Activated naive CD8-positive, alpha-beta T cell treated with anti-CD3 and anti-CD28 coated beads, Interleukin-2, amount 10 ng/mL, durations not matched to agents 7 days and 5 days (primary cell): ENCODE results near the gene KIF25. TPM values are rescaled to one million over a fixed set of nuclear protein-coding genes. Genes with fewer than 3 reads are reported as not detected.

Experiments
- ATAC-seq: fragments of 150-1000 bp; cut with Tn5 transposase; one replicate; pipeline ENCODE4 v1.10.0; 2021; ENCODE audit warnings: low read depth, moderate library complexity
- POLR2A ChIA-PET: fragments of 350-600 bp; sonication (Branson Sonifier 250); formaldehyde crosslinking; loops from one replicate; lab custom pipeline; 2021; ENCODE audit warnings: antibody characterized with exemption; lab: Charles Lee
- DNase-seq: peaks from one replicate; pipeline ENCODE4 v3.0.0; 2021
- H3K27ac Mint-ChIP-seq: one replicate; pipeline ENCODE4 v1.8.0; 2022; ENCODE audit warnings: mild to moderate bottlenecking, mixed read lengths
- H3K27me3 Mint-ChIP-seq: one replicate; pipeline ENCODE4 v1.8.0; 2022; ENCODE audit warnings: mild to moderate bottlenecking, moderate library complexity, mixed read lengths
- H3K36me3 Mint-ChIP-seq: one replicate; pipeline ENCODE4 v1.8.0; 2021; ENCODE audit warnings: mild to moderate bottlenecking, mixed read lengths
- H3K4me1 Mint-ChIP-seq: one replicate; pipeline ENCODE4 v1.8.0; 2021; ENCODE audit warnings: mixed read lengths
- H3K4me3 Mint-ChIP-seq: one replicate; pipeline ENCODE4 v1.8.0; 2022; ENCODE audit warnings: mild to moderate bottlenecking, moderate library complexity, mixed read lengths
- H3K9me3 Mint-ChIP-seq: one replicate; pipeline ENCODE4 v1.8.0; 2021; ENCODE audit warnings: mixed read lengths
- total RNA-seq, 2 experiments: library from RNA; stranded (reverse); gene quantifications; one replicate each; pipeline ENCODE4 v1.2.3, GENCODE V29; 2021

The KIF25 gene
- total RNA-seq, 2 experiments from 2014 or later, result not detected

DNA sequence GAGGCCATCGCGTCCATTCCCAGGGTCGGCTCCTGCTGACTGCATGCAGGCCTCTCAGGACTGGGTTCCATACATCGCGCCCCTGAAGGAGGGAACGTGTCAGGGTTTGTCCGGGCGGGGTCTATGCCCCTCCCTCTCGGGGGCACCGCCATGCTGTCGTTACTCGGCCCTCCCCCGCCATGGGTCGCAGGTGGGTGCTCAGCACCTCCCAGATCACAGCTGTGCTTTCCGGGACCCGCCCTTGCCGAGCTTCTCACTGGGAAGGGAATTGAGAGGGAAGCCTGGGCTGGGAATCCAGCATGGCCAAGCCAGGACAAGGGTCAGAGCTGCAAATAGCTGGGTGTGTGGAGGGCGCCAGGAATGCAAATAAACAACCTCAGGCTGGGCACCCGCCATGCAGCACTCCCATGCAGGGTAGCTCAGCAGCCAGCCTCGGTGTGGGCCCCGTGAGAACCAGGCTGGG is 81.5 kb downstream of the KIF25 start, which contains the start of gene FRMD1:
TSS of gene FRMD1 (minus strand) at position 270 of the 463 bp plus-strand sequence. CDS start at position 152, 118 bp downstream.
- no peaks in the 10 kb centered on the region for H3K36me3 Mint-ChIP-seq
- H3K27me3 Mint-ChIP-seq, result no peaks in the 10 kb centered on the region
- H3K4me3 Mint-ChIP-seq, result no peak within 1 kb of the TSS
- ATAC-seq (no peak), DNase-seq (no peak)
- H3K27ac Mint-ChIP-seq, result no peak within 1 kb of the TSS
- H3K4me1 Mint-ChIP-seq, result no peaks in the 10 kb centered on the region
- H3K9me3 Mint-ChIP-seq, result no peaks in the 10 kb centered on the region
- POLR2A ChIA-PET, result no interaction called here

- Mint-ChIP-seq H3K36me3 (no peaks in the 10 kb centered on the region), H3K27ac (no peak overlapping the region), H3K9me3 (no peaks in the 10 kb centered on the region), H3K4me1 (no peaks in the 10 kb centered on the region), H3K27me3 (no peaks in the 10 kb centered on the region), H3K4me3 (no peak overlapping the region)
- DNase-seq (no peak), ATAC-seq (no peak)
- POLR2A ChIA-PET, result no interaction called here
Observed at GRCh38 chr6:168080393-168081077, 83.1 kb downstream of the KIF25 start.

DNA sequence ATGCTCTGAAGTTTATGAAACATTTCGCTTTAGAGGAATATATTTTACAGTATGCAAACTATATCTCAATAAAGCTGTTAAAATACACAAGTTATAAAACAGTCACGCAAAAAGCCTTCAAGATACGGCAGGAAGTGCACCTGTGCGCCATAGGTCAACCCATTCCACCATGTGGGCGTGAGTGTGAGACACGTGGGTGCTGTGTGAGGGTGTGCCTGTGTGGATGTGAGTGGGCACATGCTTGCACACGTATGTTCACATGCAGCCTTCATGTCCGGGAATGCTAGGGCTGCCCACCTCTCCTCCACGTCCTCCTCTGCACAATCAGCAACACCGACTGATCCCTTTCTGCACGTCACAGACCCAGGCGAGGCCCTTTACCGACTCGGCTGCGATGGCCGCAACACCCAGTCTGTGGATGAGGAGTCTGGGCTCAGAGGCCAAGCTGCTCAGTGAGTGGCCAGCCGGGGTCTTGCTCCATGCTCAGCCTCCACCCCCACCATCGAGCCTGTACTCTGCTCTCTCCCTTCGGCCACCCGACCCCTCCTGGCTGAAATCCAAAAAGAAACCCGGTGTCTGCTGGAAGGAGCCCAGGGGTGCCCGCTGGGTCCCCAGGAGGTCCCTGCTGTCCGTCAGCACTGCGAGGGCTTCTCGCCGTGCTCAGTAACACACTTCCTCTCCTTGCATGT is 84.5 kb downstream of the KIF25 start:
- Mint-ChIP-seq H3K4me3 (no peak overlapping the region), H3K4me1 (no peaks in the 10 kb centered on the region), H3K27ac (no peak overlapping the region), H3K9me3 (no peaks in the 10 kb centered on the region), H3K27me3 (no peaks in the 10 kb centered on the region), H3K36me3 (no peaks in the 10 kb centered on the region)
- ATAC-seq (no peak), DNase-seq (no peak)
- POLR2A ChIA-PET, result no interaction called here

DNA sequence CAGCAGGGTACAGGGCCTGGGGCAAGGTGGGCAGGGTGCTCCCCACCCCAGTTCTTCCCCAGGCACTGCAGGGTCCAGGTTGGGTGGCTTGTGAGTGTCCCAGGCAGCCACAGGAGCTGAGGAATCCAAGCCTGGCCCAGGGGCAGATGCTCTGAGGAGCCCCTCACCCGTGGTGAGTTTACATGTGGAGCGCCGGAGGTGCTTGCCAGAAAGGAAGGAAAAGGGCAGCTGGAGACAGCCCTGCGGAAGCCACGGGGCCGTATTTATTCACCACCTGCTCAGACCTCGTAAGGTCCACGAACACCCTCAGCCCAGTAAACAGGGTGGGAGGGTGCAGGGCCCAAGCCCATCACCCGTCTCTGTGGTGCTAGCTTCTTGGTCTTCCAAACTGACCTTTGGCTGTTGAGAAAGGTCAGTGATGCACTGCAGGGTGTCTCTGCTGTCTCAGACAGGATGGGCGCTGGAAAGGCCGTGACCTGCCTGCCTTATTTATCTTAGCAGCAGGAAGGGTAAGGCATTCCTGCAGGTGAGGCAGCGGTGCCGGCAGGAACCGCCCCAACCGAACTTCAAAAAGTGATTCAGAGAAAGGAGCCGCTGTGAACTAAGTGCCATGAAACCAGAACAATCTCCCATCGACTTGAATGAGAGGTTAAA is 85.5 kb downstream of the KIF25 start:
- H3K9me3 Mint-ChIP-seq, result no peaks in the 10 kb centered on the region
- DNase-seq (no peak), ATAC-seq (no peak)
- H3K36me3 Mint-ChIP-seq, result no peaks in the 10 kb centered on the region
- no peaks in the 10 kb centered on the region for H3K4me1 Mint-ChIP-seq
- H3K27ac Mint-ChIP-seq, result no peak overlapping the region
- H3K4me3 Mint-ChIP-seq, result no peak overlapping the region
- no peaks in the 10 kb centered on the region for H3K27me3 Mint-ChIP-seq
- POLR2A ChIA-PET, result no interaction called here

- POLR2A ChIA-PET, result no interaction called here
- Mint-ChIP-seq H3K36me3 (no peaks in the 10 kb centered on the region), H3K27me3 (no peaks in the 10 kb centered on the region), H3K4me3 (no peak overlapping the region), H3K9me3 (no peaks in the 10 kb centered on the region), H3K4me1 (no peaks in the 10 kb centered on the region), H3K27ac (no peak overlapping the region)
- no peak for ATAC-seq
- DNase-seq, result no peak
Observed at GRCh38 chr6:168083514-168083885, 86.0 kb downstream of the KIF25 start.

DNA sequence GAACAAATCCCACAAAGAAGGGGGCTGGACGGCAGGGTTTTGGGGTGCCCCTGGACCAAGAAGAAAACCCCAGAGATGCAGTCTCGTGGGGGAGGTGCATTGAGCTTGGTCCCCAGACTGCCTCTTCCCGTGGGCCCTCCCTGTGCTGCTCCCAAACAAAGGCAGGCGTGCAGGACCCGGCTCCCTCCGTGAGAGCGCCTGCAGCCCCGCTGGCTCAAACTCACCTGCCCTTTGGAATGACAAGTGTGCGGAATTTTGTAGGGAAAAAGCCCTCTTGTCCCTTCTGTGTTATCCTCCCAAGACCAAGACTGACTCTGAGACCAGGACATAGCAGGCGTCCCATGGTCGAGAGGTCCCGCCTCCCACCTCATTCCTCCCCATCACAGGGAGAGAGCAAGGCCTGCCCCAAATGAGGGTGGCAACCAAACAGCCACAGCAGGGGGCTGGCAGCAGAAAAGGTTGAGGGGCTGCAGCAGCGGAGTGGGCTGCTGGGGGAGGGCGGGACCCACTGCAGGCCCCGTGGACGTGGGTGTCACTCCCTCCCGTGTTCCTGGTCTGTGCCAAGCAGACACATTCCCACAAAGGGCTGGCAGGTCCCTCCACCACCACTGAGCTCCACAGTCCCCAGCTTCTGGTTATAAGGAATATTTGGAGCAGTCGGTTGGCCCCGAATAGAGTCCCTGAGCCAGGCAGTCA is 87.1 kb downstream of the KIF25 start:
- Mint-ChIP-seq H3K27me3 (no peaks in the 10 kb centered on the region), H3K4me3 (no peak overlapping the region), H3K36me3 (no peaks in the 10 kb centered on the region), H3K9me3 (no peaks in the 10 kb centered on the region), H3K27ac (no peak overlapping the region), H3K4me1 (no peaks in the 10 kb centered on the region)
- ATAC-seq, result no peak
- POLR2A ChIA-PET, result no interaction called here
- DNase-seq, result no peak

- H3K4me1 Mint-ChIP-seq, result no peaks in the 10 kb centered on the region
- H3K36me3 Mint-ChIP-seq, result no peaks in the 10 kb centered on the region
- DNase-seq (no peak), ATAC-seq (no peak)
- H3K27me3 Mint-ChIP-seq, result no peaks in the 10 kb centered on the region
- no peak overlapping the region for H3K27ac Mint-ChIP-seq
- POLR2A ChIA-PET, result no interaction called here
- H3K9me3 Mint-ChIP-seq, result no peaks in the 10 kb centered on the region
- no peak overlapping the region for H3K4me3 Mint-ChIP-seq
Observed at GRCh38 chr6:168086066-168086465, 88.6 kb downstream of the KIF25 start.

- no peaks in the 10 kb centered on the region for H3K36me3 Mint-ChIP-seq
- H3K9me3 Mint-ChIP-seq, result no peaks in the 10 kb centered on the region
- no peak overlapping the region for H3K27ac Mint-ChIP-seq
- no peak overlapping the region for H3K4me3 Mint-ChIP-seq
- DNase-seq (no peak), ATAC-seq (no peak)
- POLR2A ChIA-PET, result no interaction called here
- H3K4me1 Mint-ChIP-seq, result no peaks in the 10 kb centered on the region
- no peaks in the 10 kb centered on the region for H3K27me3 Mint-ChIP-seq
Observed at GRCh38 chr6:168086616-168087015, 89.1 kb downstream of the KIF25 start.

DNA sequence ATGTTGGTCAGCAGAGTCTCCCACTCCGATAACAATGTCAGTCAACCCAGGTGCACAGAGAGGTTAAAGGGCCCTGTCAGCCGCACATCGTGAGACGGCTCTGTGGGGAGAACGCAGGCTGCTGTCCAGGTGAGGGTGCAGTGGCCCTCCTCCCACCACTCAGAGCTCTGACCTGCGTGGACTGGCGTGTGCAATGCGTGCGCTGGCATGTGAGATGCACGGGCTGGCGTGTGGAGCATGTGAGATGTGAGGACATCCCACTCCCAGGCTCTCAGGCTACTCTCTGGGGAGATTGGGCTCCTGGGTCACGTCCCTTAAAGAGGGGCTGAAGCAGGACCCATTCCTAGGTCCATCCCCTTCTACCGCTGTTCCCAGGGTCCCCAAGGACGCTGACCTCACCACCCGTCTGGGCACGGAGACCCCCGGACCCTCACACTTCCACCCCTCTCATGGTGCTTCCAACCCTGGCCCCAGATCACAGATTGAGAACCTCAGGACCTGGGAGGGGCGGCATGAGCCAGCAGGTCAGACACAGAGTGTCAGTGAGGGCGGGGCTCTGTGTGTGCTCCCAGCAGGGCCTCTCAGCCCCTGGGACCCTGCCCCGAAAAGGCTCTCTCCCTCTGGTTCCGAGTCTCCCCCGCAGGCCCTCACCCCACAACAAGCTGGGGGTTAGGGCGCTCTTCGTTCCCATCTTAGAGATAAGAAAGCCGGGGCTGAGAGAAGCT is 90.1 kb downstream of the KIF25 start:
- ATAC-seq (no peak), DNase-seq (no peak)
- no peaks in the 10 kb centered on the region for H3K36me3 Mint-ChIP-seq
- H3K4me1 Mint-ChIP-seq, result no peaks in the 10 kb centered on the region
- H3K27ac Mint-ChIP-seq, result no peak overlapping the region
- no peaks in the 10 kb centered on the region for H3K9me3 Mint-ChIP-seq
- POLR2A ChIA-PET, result no interaction called here
- no peaks in the 10 kb centered on the region for H3K27me3 Mint-ChIP-seq
- H3K4me3 Mint-ChIP-seq, result no peak overlapping the region

DNA sequence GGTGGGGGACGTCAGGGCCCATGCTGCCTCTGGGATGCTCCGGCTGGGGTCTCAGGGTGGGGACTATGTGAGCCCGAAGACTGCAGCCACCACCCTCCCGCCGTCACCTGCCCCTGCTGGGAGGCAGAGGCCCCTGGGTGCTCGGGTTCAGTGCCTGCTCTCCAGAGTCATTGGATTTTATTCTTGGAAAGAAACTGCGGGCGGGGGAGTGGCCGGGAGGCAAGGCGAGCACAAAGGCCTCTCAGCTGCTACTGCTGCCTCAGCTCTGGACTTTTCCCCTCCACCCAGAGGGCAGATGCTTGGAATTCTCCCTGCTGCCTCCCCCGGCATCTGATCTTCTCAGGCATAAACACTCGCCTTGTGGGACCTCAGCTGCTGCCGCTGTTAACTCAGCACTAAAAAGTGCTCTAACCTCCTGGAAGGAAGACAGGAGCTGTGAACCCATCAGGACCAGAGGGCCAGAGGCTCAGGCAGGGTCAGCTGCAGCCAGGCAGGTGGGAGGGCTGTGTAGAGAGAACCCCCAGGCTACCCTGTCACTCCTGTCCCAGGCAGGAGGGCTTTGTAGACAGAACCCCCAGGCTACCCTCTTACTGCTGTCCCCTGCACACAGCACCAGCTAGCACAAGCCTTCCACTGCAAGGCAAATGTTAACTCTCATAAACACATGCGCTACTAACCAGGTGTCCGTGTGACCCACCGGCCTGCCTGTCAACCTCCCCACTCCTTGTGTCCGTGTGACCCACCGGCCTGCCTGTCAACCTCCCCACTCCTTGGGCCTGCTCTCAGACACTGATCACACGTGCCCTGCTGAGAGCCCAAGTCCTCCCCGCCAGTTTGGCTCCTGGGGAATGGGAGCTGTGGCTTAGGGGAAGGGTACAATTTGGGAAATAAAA is 90.9 kb downstream of the KIF25 start:
- ATAC-seq (no peak), DNase-seq (no peak)
- no peak overlapping the region for H3K4me3 Mint-ChIP-seq
- H3K36me3 Mint-ChIP-seq, result no peaks in the 10 kb centered on the region
- no peaks in the 10 kb centered on the region for H3K9me3 Mint-ChIP-seq
- no peaks in the 10 kb centered on the region for H3K27me3 Mint-ChIP-seq
- H3K4me1 Mint-ChIP-seq, result no peaks in the 10 kb centered on the region
- H3K27ac Mint-ChIP-seq, result no peak overlapping the region
- POLR2A ChIA-PET, result no interaction called here

GRCh38 chr6:168089186-168090063 is 92.0 kb downstream of the KIF25 start:
- no peaks in the 10 kb centered on the region for H3K36me3 Mint-ChIP-seq
- no peak for DNase-seq
- H3K4me1 Mint-ChIP-seq, result no peaks in the 10 kb centered on the region
- POLR2A ChIA-PET, result no interaction called here
- H3K27ac Mint-ChIP-seq, result no peak overlapping the region
- no peak for ATAC-seq
- no peaks in the 10 kb centered on the region for H3K9me3 Mint-ChIP-seq
- H3K4me3 Mint-ChIP-seq, result no peak overlapping the region
- H3K27me3 Mint-ChIP-seq, result no peaks in the 10 kb centered on the region
